Stimulated activated CD4-positive, alpha-beta T cell treated with anti-CD3 and anti-CD28 coated beads, Interleukin-12 subunit alpha, Interleukin-12 subunit beta, amount 100 ng/mL, for 4 hours (primary cell): Measurements from ENCODE around the gene UPF1.

Experiments used
- DNase-seq: peaks from one replicate; pipeline ENCODE4 v3.0.0-alpha.2; 2020

Gene UPF1

GRCh38 chr19:18878058-18878797 lies 46.5 kb downstream of the UPF1 start:
- DNase-seq: no peak

GRCh38 chr19:18878858-18879578 lies 47.3 kb downstream of the UPF1 start:
- DNase-seq: no peak

GRCh38 chr19:18879579-18880373 lies 48.0 kb downstream of the UPF1 start:
- no peak for DNase-seq

- DNase-seq: no peak
Measured at GRCh38 chr19:18881491-18881890, 49.7 kb downstream of the UPF1 start.

- DNase-seq: no peak
Measured at GRCh38 chr19:18883526-18884304, 52.0 kb downstream of the UPF1 start.

- no peak for DNase-seq
Measured at GRCh38 chr19:18886972-18887371, 55.2 kb downstream of the UPF1 start.

GRCh38 chr19:18889949-18890745 lies 58.4 kb downstream of the UPF1 start:
- DNase-seq: no peak

GRCh38 chr19:18893587-18894253 lies 62.0 kb downstream of the UPF1 start:
- DNase-seq: no peak

- DNase-seq: no peak
Measured at GRCh38 chr19:18894254-18895037, 62.7 kb downstream of the UPF1 start.

- DNase-seq: no peak
Measured at GRCh38 chr19:18895038-18895823, 63.5 kb downstream of the UPF1 start.

- no peak for DNase-seq
Measured at GRCh38 chr19:18895824-18896341, 64.1 kb downstream of the UPF1 start, which contains the start of gene CERS1. Gene CERS1 (minus strand): TSS chr19:18896158. CDS start chr19:18896072, 86 bp downstream.

- DNase-seq: no peak
Measured at GRCh38 chr19:18896421-18896841, 64.7 kb downstream of the UPF1 start.

GRCh38 chr19:18897094-18898029 lies 65.6 kb downstream of the UPF1 start:
- DNase-seq: no peak

- no peak for DNase-seq
Measured at GRCh38 chr19:18898081-18898606, 66.4 kb downstream of the UPF1 start.

GRCh38 chr19:18898607-18899408 lies 67.0 kb downstream of the UPF1 start:
- DNase-seq: no peak

GRCh38 chr19:18899624-18900560 lies 68.1 kb downstream of the UPF1 start:
- no peak for DNase-seq
